Fibroblast of skin of left quadriceps (primary cell): Measurements from ENCODE around the gene GYS2.
A peak's percentile ranks its signal among the peaks of the same experiment; 100 is the strongest.

ENCODE experiments used
- DNase-seq, 2 experiments: peaks; one replicate each; pipeline ENCODE4 v3.0.0-alpha.2; 2013; ENCODE audit warnings: low read depth in 2 of 2

GYS2 gene

GRCh38 chr12:21552635-21553328 lies 51.9 kb downstream of the GYS2 start:
- DNase-seq: no peak

DNA sequence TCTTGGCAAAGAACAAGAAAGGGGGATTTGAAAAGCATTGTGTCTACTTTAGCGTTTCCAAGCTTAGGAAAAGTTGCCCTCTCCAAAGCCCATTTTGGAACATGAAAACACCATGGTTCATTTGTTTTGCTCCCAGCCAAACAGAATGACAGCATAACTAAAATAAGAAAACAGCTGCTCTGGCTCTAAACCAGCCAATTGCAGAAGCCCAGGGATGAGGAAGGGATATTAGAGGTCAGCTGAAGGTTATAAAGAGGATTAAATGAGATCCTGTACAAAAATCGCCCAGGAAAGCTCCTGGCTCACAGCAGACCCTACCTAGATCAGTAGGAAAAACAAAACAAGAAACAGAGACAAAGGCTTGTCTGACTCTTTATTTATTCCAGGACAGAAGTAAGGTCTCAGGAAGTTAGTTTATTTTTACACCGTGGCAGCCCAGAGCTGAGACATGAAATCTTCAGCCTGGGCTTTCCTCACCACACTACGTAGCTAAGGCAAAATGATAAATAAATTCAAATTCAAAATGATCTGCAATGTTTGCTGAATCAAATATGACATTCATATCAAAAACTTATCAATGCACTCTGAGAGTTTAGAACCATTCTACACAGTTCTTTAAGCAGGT lies 52.7 kb downstream of the GYS2 start:
- no peak for DNase-seq

DNA sequence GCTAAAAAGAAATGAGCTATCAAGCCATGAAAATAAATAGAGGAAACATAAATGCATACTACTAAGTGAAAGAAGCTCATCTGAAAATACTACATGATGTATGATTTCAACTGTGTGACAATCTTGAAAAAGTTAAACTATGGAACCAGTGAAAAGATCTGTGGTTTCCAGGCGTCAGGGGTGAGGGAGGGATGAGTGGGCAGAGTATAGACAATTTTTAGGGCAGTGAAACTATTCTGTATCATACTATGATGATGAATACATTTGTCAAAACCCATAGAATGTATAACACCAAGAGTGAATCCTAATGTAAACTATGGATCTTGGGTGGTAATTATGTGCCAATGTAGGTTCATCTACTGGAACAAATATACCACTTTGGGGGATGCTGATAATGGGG lies 57.2 kb downstream of the GYS2 start:
- DNase-seq: no peak

DNA sequence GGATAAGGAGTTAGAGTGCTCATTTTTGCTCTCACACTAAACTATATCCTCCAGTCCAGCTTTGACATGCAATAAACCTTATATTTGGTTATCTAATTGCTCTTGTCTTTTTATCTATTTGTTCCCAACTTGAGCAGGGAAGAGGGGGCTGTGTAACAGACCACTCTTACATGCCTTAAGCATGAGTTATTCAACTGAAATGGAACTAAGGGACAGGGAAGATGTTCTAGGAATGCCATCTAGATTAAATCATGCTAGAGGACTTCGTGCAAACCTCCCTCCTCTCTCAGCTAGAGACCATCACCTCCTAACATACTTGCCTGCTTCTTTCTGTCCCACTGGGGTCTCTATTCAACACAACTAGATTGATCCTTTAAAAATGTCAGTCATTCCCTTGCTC lies 57.9 kb downstream of the GYS2 start:
- DNase-seq: no peak

DNA sequence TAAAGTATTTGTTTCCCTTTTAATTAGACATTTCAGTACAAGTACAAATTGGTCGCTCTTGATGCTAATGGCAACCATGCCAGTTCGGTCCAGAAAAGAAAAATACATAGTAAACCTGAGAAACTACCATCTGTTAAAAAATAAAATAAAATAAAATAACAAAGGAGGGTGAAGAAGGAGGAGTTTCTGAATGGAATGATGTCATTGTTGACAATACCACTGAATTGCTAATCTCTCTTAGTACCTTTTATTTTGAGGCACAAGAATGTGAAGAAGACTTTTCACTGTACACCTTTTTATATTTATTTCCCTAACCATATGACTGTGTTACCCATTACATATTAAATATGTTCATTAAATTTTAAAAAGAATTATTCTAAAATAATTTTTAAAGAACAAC lies 59.1 kb downstream of the GYS2 start:
- no peak for DNase-seq

DNA sequence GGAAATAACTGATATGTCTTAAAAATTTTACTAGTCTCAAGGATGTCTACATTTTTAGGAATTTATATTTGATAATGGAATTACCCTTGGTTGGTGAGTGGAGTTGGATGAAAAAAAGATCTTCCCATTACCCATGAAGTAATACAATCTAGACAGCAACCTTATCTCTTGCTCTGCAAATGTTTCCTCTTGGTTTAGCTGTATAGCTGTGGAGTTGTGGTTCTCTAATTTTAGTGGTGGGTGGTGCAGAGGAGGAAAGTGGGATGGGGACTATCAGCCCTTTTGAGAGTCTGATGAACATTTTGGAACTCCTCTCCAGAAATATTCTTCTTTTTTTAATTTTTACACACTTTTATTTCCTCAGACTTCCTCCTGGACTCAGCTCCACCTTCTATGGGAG lies 61.5 kb downstream of the GYS2 start:
- no peak for DNase-seq

DNA sequence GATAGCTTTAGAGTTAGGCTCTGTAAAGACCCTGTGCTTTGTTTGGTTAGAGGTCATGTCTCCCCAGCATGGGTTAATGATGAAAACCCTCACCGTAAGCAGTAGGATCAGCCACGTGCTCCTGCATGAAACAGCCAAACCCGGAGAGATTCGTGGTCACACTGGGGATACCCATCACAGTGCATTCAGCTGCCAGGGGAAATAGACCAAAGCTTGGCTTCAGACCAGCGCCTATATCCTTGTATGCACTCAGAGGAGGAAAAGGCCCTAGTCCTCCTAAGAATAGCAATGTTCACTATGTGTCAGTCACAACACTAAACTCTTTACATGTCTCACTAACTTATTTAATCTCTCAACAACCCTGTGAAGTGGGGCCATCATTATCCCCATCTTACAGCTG lies 62.2 kb downstream of the GYS2 start:
- no peak for DNase-seq

DNA sequence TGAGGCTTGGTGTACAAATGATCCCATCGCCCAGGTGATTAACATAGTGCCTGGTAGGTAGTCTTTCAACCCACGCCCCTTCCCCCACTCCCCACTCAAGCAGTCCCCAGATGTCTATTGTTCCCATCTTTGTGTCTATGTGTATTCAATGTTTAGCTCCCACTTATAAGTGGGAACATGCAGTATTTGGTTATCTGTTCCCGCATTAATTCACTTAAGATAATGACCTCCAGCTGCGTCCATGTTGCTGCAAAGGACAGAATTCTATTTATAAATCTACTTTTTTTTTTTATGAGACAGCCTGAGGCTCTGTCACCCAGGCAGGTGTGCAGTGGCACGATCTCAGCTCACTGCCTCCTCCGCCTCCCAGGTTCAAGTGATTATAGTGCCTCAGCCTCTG lies 62.9 kb downstream of the GYS2 start:
- DNase-seq: no peak

- DNase-seq: no peak
These were observed 64.8 kb downstream of the GYS2 start for GRCh38 chr12:21539797-21540196.

- no peak for DNase-seq
These were observed 66.5 kb downstream of the GYS2 start for GRCh38 chr12:21538061-21538653.

GRCh38 chr12:21529456-21529855 lies 75.2 kb downstream of the GYS2 start:
- no peak for DNase-seq

DNA sequence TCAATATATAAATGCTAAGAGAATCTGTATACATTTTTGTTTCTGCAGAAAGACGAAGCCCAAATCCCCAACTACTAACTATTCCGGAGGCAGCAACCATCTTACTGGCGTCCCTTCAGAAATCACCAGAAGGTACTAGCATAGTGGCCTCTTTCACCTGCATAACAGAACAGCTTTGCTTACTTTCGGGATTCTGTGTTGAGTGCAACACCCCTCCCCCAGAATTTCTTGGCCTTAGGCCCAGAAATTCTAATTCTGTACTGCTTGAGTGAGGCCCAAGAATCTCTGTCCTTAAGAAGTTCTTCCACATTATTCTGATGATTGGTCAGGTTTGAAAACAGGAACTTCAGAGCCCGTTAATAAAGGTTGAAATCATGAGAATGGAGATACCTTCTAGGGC lies 75.7 kb downstream of the GYS2 start:
- DNase-seq: no peak

DNA sequence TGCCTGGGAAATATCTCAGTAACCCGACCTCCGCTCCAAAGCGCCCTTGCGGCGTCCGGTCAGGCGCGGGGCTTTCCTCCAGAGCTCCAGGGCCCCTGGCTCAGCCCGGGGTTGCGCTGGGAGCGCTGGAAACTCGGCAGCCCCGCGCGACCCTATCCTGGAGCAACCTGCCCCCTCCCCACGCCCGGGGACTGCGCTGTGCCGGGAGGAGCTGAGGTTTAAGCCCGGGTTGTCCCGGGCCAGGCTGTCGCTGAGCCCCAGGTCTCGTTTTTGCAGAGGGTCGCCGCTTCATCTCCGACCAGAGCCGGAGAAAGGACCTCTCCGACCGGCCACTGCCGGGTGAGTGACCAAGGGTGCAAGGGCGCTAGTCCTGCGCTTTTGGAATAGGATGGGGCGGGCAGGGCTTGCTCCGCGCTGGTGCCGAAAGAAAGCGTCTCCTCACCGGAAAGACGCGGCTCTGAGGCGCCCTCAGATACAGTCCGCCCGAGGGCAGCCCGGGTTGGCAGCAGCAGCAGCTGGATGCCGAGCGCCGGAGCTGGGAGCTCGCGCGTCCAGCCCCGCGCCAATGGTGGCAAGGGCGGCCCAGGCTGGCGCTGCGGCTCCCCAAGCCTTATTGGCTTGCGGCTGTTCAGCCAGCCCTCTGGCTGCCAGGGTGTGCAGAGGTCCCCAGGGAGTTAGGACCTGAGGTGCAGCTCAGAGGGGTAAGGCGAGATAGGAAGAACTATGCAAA lies 77.0 kb downstream of the GYS2 start:
- no peak for DNase-seq

DNA sequence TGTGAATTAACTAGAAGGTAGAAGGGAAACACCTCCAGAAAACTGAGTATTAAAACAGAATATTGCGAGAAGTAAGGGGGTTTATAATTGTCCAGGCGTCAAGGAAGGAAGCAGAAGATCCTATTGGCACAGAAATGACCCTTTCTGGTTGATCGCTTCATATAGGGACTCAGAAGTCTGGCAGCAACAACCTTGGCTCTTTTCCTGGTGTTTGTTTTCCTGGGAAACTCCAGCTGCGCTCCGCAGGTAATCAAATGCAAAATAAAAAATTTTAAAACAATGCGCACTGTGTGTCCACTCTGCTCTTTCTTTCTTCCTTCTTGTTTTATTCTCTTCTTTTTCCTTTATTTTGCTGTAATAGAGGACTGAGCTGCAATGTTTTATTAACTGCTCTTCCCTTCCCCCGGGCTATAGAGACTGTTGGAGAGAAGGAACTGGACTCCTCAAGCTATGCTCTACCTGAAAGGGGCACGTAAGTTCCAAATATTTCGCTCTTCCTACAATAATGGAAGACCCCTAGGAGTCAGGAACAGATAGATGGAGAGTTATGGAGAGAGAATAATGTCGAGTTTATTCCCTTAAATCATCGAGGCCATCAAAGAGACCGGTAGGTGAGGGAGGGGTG lies 77.8 kb downstream of the GYS2 start:
- no peak for DNase-seq

GRCh38 chr12:21526053-21526452 lies 78.6 kb downstream of the GYS2 start, which contains the start of gene SPX:
SPX (plus strand) TSS chr12:21526296; CDS start chr12:21526473, 177 bp downstream.
- DNase-seq: peak in 1 of 2 experiments; percentile 17

DNA sequence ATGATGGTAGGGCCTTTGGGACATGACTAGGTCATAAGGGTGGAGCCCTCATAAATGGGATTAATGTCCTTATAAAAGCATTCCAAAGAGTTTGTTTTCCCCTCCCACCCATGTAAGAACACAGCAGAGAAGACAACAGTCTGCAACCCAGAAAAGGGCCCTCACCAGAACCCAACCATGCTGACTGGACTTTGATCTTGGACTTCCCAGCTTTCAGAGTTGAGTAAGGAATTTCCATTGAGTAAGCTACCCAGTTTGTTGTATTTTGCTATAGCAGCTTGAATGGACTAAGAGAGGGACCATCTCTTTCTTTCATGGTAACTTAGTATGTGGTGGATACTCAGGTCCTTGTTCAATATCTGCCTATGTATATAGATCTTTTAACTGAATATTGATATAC lies 81.5 kb downstream of the GYS2 start:
- no peak for DNase-seq

DNA sequence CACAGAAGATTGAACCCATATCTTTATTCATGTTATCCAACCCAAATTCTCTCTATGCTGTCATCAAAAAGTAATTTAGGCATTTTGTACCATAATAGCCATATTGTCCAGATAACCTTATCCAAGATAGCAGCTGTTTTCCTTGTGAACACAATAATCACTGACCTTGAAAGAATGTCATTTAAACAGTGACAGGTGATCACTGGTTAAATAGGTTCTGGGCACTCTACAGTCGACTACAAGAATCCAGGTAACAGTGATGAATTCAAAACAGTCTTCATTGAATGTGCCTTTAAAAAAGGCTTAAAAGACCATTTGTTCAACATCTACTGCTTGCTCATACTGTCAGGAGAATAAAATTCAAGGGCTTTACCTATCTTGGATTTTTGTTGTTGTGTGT lies 83.1 kb downstream of the GYS2 start:
- DNase-seq: no peak

GRCh38 chr12:21518451-21518850 lies 86.2 kb downstream of the GYS2 start:
- no peak for DNase-seq

- no peak for DNase-seq
These were observed 88.4 kb downstream of the GYS2 start for GRCh38 chr12:21516281-21516680.

DNA sequence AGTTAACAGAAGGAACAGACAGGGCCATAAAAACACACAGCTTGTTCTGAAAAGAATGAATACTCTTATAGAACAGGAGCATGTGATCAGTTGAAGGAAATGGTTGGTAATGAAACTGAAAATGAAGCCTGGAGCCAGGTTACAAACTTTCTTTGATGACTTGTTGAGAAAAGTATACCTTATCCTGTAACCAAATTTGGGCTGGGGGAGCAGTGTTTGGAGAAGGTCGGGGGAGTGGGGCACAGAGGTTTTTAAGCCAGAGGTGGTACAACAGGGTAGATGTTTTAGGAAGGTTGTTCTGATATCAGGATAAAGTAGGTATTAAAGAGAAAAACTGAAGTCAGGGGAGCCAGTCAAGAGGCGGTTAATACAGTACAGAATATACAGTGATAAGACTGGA lies 94.9 kb downstream of the GYS2 start:
- no peak for DNase-seq

GRCh38 chr12:21507849-21508248 lies 96.8 kb downstream of the GYS2 start:
- DNase-seq: no peak

DNA sequence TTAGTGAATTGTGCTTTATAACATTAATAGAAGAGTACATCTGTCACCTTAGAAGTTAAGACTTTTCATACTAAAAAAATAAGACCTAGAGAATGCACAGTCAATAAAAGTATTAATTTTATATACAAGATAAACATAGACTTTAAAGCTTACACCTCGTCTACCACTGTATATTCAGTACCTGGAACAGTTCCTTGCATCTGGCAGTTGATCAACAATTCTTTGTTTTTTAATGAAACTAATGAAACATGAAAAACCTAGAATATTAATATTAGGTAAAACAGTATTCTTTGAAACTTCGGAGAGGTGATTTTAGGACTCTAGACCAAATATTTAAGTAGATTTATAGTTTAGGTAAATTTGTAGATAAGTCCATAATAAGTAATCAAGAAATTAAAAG lies 98.8 kb downstream of the GYS2 start:
- no peak for DNase-seq
